Cerebellar cortex (tissue), 1 donor: Measurements from ENCODE around the gene ACAP3.

Source experiments
- DNase-seq: peaks from one replicate; pipeline ENCODE4 v3.0.0-alpha.2; 2015; ENCODE audit warnings: low spot score

Gene ACAP3

GRCh38 chr1:1307923-1308755 lies at the start of gene ACAP3, which contains the start of gene PUSL1:
TSS of gene ACAP3 (minus strand) at chr1:1307930. CDS start at chr1:1307815, 115 bp downstream.
TSS of gene PUSL1 (plus strand) at chr1:1308597. CDS start at chr1:1308644, 47 bp downstream.
- peak; percentile 84 for DNase-seq

- no peak for DNase-seq
These were observed 49.2 kb upstream of the ACAP3 start for GRCh38 chr1:1356796-1357401.

DNA sequence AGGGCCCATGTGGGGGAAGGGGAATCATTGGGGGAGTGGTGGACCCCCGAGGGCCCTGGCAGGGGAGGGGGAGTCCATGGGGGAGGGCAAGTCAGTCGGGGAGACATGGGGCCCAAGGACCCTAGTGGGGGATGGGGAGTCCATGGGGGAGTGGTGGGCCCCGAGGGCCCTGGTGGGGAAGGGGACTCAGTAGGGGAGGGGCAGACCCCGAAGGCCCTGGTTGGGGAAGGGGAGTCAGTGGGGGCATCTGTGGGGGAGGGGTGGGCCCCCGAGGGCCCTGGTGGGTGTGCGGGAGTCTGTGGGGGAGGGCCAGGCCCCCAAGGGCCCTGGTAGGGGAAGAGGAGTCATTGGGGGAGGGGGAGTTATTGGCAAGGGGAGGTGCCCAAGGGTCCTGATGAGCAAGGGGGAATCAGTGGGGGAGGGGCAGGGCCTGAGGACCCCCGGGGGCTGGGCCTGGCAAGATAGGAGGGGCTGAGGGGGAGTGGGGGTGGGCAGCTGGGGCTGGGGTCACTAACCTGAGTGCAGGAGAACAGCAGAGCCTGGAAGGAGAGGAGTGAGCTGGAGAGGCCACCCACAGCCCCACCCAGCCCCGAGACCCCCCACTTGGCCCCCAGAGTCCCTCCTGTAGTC lies 48.6 kb upstream of the ACAP3 start:
- DNase-seq: no peak

- no peak for DNase-seq
These were observed 47.7 kb upstream of the ACAP3 start for GRCh38 chr1:1355416-1355815.

DNA sequence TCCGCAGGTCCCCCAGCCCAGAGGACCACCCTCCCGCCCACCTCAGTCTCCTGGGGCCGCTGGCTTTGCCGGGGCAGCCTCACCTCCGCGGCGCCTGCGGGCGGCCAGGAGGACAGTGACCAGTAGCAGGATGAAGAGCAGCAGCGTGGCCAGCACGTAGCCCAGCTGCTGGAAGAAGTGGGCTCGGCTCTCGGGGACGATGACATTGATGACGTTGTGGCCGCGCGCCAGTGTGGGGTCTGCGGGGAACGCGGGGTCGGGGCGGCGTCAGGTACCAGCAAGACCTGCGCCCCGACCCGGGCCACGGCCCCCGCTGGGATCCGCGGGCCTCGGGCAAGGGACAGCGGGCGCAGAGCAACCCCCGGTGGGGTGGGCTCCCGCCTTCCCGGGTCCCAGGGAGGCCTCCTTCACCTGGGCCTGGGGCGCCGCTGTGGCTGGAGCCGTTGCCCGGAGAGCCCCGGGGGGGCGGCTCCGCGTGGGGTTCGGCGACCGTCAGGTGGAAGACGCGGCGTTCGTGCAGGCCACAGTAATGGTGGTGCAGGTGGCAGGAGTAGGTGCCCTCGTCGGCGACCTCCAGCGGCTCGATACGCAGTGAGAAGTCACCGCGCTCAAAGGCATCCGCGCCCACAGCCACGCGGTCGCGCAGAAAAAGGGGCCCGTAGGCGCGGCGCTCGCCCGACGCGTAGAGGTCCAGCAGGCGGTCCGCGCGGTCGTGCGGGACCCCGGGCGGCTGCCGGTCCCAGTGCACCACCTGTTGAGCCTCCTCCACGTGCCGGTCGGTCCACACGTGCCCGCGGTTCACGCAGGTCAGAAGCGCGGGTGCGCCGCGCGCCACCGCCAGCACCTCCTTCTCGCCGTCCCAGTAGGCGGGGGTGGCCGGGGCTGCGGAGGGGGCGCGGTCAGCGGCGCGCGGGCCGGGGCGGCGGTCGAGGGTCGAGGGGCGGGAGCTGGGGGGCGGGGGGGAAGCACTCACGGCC lies 46.8 kb upstream of the ACAP3 start:
- no peak for DNase-seq

GRCh38 chr1:1353389-1354151 lies 45.8 kb upstream of the ACAP3 start:
- DNase-seq: no peak

DNA sequence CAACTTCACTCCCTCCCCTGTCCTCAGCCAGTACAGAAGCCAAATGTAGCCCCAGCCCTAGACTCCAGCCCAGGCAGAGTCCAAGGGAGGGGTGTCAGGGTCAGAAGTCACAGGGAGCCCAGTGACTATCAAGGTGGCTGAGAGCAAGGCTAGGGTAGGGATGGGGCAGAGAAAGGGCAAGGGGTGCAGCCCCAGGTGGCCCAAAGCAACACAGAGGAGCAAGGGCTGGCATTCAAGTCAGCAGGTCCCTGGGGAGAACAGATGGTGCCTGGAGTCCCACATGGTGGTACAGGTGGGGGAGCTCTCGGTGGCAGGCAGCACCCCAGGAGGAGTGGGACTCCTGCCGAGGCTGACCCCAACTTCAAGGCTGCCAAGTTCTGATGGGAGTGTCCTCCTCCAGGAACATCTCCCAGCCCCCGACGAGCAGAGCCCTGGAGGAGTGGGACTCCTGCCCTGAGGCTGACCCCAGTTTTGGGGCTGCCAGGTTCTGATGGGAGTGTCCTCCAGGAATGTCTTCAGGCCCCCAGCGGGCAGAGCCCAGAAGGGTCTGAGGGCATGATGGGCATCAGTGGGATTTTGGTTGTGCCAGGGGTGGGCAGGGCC lies 45.2 kb upstream of the ACAP3 start:
- DNase-seq: no peak

- no peak for DNase-seq
These were observed 44.0 kb upstream of the ACAP3 start for GRCh38 chr1:1351511-1352427.

GRCh38 chr1:1349256-1350012 lies 41.7 kb upstream of the ACAP3 start, which contains the start of gene DVL1:
TSS of gene DVL1 (minus strand) at chr1:1349418. CDS start at chr1:1349065, 353 bp downstream.
- DNase-seq: peak; percentile 42

GRCh38 chr1:1348420-1349255 lies 40.9 kb upstream of the ACAP3 start:
- no peak for DNase-seq

DNA sequence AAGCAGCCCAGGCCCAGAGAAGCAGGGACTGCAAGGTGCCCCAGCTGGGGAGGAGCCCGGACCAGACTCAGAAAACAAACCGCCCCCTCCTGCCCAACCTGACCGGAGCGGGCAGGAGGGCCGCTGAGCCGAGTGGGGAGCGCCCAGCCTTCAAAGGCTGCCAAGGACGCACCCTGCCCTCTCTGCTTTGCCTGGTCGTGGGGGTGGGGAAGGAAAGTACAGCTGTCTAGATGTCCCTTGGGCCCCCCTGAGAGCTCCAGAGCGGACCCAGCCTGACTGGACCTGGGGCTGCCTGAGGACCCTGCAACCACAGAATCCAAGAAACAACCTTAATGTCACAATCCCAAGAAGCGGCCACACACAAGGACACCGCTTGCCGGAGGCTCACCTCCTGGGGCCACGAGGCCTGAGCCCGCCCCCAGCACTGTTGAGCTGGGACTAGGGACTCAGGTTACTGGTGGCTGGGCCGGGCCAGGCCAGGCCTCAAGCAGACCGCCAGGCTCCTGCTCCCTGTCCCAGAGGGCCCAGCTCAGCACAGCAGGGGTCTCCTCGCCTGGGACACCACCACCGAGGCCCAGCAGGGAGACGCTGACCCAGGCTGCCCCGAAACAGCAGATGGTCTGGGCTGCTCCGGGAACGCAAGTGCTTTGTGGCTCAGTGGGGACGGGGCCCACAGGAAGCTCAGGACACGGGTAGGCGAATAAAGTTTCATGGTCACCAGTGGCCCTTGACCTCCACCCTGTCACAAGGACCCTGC lies 40.1 kb upstream of the ACAP3 start:
- peak; percentile 29 for DNase-seq

DNA sequence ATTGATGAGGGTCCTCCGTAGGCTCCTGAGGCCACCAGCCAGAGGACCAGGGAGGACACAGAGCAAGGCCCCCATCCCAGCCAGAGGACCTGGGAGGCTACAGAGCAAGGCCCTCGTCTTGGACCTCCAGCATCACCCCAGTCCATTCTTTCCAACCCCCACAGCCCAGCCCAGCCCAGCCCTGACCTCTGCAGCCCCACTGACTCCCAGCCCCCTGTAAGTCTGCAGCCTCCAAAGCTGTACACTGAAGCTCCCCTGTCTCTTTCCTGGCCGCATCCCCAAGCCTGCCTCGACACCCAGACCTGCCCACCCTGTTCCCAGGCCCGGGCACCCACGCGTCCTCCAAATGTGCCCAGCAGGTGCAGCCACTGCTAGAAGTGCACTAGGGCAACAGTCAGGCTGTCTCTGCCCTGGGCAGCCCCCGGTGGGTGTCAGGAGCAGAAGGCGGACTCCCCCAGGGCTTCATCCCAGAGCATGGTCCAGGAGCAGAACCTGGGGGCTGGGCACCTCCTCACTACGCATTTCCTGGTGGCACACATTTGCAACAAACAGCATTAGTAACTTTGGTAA lies 39.4 kb upstream of the ACAP3 start:
- DNase-seq: no peak

GRCh38 chr1:1346501-1346890 lies 38.8 kb upstream of the ACAP3 start:
- DNase-seq: no peak

DNA sequence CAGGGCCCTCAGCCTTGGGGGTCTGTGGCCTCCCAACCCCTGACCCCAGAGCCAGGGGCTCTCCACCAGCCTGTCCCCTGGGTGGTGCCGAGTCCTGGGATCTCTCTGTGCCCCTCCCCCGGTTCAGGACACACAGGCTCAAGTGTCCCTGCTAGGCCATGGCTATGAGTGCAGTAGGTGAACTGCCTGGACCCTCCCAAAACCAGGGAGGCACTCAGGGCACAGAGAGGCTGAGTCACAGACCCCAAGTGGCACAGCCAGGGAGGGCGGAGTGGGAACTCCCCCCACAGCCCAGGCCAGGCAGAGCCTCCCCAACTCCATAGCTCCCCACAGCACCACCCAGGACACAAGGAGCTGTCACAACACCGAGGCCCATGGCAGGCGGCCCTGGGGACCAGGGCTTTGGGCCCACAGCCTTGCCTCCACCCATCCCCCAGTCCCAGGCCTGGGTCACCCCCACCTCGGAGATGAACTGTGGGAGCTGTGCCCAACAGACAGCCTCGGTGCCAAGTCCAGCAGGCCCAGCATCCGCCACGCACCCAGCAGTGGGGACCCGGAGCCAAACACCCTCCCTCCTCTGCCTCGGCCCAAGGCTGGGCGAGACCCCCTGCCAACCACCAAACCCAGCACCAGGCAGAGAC lies 38.2 kb upstream of the ACAP3 start:
- DNase-seq: no peak

DNA sequence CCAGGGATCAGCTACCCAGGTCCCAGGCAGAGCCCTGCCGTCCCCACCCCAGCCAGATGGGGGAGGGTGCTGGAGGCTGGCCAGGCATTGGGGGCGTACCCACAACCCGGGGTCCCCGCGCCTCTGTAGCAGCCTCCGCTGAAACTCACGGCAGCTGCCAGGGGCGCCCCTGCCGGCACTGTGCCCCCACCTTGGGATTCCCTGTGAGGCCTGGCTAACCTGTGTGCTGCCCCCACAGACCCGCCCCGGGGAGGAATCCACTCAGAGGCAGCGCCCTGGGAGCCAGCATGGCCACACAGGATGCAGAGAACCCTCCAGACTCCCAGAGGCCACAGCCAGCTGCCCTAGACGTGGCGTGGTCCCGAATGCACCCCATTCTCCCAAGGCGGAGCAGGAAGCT lies 37.7 kb upstream of the ACAP3 start:
- no peak for DNase-seq
